Lower leg skin (tissue), 3 donors: ENCODE results near the gene PAH.

Source experiments
- POLR2A ChIP-seq, 2 donors: fragments of 450-650 bp; IDR thresholded peaks; one replicate each; pipeline ENCODE4 v1.6.1; 2016 to 2017; ENCODE audit warnings: antibody characterized with exemption in 2 of 2, mild to moderate bottlenecking in 1 of 2, moderate library complexity in 1 of 2
- TF ChIP-seq, protein P1 (sequence below), 3 donors: fragments of 450-650 bp; IDR thresholded peaks; one replicate each; pipeline ENCODE4 v1.5.1; 2016; ENCODE audit warnings: antibody characterized with exemption in 3 of 3, mild to moderate bottlenecking in 3 of 3, moderate library complexity in 2 of 3

DNA sequence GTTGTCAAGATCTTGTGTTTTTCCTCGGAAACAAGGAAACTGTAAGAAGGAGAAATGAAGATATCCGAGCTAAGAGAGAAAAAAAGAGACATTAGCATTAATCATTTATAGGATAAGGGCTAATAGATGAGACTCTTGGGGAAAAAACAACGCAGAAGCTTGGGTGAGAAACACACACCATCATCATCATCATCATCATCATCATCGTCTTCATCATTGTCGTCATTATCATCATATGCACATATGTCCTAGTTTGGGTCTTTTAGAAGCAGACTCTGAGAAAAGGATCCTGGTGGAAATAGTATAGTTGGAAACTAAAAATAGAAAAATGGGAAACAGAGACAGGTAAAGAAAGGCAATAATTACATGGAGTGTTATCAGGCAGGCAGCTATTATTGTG lies 95.9 kb downstream of the PAH start:
- TF ChIP-seq, protein P1, sequence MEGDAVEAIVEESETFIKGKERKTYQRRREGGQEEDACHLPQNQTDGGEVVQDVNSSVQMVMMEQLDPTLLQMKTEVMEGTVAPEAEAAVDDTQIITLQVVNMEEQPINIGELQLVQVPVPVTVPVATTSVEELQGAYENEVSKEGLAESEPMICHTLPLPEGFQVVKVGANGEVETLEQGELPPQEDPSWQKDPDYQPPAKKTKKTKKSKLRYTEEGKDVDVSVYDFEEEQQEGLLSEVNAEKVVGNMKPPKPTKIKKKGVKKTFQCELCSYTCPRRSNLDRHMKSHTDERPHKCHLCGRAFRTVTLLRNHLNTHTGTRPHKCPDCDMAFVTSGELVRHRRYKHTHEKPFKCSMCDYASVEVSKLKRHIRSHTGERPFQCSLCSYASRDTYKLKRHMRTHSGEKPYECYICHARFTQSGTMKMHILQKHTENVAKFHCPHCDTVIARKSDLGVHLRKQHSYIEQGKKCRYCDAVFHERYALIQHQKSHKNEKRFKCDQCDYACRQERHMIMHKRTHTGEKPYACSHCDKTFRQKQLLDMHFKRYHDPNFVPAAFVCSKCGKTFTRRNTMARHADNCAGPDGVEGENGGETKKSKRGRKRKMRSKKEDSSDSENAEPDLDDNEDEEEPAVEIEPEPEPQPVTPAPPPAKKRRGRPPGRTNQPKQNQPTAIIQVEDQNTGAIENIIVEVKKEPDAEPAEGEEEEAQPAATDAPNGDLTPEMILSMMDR (IDR thresholded peaks at IDR 0.05), result no peak
- no peak for TF ChIP-seq POLR2A (IDR thresholded peaks at IDR 0.05)
